ENCODE data around the gene NCK1.

DNA sequence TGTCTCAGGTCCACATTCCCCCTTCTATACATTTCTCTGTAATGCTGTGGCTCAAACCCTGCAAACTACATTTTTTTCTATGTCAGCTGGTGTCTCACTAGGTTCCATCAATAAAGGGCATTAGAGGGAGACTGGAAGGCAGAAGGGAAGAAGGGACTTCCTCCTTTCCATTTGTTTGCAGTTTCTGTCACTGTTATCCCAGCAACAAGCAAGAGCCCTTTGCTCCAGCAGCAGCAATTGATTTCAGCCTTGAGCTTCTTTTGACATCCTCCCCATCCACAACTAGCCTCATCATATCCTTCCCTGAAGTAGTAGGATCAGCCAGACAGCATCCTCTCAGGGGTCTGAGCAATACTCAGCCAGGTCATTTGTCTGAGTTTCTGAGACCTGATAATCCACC lies 5.3 kb upstream of the NCK1 start:
- TF ChIP-seq, protein P1, sequence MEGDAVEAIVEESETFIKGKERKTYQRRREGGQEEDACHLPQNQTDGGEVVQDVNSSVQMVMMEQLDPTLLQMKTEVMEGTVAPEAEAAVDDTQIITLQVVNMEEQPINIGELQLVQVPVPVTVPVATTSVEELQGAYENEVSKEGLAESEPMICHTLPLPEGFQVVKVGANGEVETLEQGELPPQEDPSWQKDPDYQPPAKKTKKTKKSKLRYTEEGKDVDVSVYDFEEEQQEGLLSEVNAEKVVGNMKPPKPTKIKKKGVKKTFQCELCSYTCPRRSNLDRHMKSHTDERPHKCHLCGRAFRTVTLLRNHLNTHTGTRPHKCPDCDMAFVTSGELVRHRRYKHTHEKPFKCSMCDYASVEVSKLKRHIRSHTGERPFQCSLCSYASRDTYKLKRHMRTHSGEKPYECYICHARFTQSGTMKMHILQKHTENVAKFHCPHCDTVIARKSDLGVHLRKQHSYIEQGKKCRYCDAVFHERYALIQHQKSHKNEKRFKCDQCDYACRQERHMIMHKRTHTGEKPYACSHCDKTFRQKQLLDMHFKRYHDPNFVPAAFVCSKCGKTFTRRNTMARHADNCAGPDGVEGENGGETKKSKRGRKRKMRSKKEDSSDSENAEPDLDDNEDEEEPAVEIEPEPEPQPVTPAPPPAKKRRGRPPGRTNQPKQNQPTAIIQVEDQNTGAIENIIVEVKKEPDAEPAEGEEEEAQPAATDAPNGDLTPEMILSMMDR (IDR thresholded peaks at IDR 0.05): no peak
- no peak for TF ChIP-seq POLR2A (IDR thresholded peaks at IDR 0.05)

All from lower leg skin (tissue), 3 donors.